ENCODE measurements around the gene SPINT3.
A peak's percentile ranks its signal among the peaks of the same experiment; 100 is the strongest.

Gene SPINT3

DNA sequence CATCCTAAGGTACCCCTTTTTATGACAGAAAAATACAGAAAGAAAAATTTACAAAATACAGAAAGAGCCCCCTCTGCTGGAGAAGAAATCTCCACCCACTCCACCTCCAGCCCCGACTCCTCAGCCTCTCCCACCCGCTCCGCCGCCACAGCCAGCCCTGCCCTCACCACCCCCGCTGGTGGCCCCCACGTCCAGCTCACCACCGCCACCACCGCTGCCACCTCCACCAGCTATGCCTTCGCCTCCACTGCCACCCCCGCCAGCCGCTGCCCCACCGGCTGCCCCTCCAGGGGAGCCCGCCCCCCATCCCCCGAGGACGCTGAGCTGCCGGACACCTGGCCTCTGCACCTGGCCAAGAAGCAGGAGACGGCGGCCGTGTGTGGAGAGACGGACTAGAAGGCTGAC, 28.2 kb downstream of the SPINT3 start:
- H3K4me3 ChIP-seq (ENCODE audit: low read depth, low read length): no peak overlapping the region
- H3K4me1 ChIP-seq (ENCODE audit: control insufficient read depth, insufficient read depth, low read length): no peaks in the 10 kb centered on the region
- H3K27ac ChIP-seq (ENCODE audit: extremely low read depth, low read depth, low read length): no peak overlapping the region
- H3K36me3 ChIP-seq (ENCODE audit: control insufficient read depth in 2 of 2, insufficient read depth in 1 of 2, low read length in 2 of 2): no peaks in the 10 kb centered on the region
- no peaks in the 10 kb centered on the region for H3K9me3 ChIP-seq (ENCODE audit: control insufficient read depth, insufficient read depth, low read depth, low read length)
- POLR2A ChIA-PET: no interaction called here
- CTCF ChIA-PET: interaction anchor here (0.7 to 0.9 kb wide), 2 partner anchors 15 to 27 kb away, joined by 3 read pairs; no protein-coding TSS in a partner anchor
- TF ChIP-seq ZFHX2 (tag by site-specific recombination; conservative IDR thresholded peaks at IDR 0.05) (peak; percentile 79), EGR2 (tag by site-specific recombination; IDR thresholded peaks at IDR 0.05; ENCODE audit: low read depth) (peak; percentile 91), ZFP3 (tag by site-specific recombination; IDR thresholded peaks at IDR 0.05; ENCODE audit: low read depth) (no peak), ZNF654 (tag by site-specific recombination; IDR thresholded peaks at IDR 0.05; ENCODE audit: low read depth) (0 out of 2 replicates have a peak, but pooled peaks have one; percentile 5), ZSCAN23 (tag by site-specific recombination; IDR thresholded peaks at IDR 0.05) (no peak)

DNA sequence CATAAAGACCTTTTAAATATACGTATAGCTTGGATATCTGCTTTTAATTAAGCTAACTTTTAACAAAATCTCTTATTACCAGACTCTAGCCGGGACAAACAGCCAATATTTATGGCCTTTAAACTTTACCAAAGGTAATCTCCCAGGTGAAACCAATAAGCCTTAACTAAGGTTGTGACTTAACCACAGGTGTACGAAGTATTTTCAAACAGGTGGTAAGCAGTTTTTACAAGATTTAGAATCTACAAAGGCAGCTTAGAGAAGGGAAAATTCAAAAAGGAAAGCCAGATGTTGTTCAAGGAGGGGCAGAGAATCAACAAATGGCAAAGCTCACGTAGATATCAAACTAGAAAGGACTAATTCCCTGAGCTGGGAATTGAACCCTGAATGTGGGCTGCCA, 30.0 kb downstream of the SPINT3 start:
- CTCF ChIA-PET: interaction anchor here (0.7 to 1.4 kb wide), 5 partner anchors 13 to 476 kb away, joined by 3 to 5 read pairs (median 4); no protein-coding TSS in a partner anchor
- POLR2A ChIA-PET: interaction anchor here (0.7 kb wide), 1 partner anchor 144 kb away, joined by 4 read pairs; the partner anchor contains the start of gene WFDC10A
- TF ChIP-seq ZNF513 (tag by site-specific recombination; IDR thresholded peaks at IDR 0.05): no peak
- no peak for TF ChIP-seq BCL11B (tag by site-specific recombination; IDR thresholded peaks at IDR 0.05; ENCODE audit: low read depth)
- TF ChIP-seq ZNF449 (tag by site-specific recombination; IDR thresholded peaks at IDR 0.05): no peak
- TF ChIP-seq ZNF214 (tag by site-specific recombination; IDR thresholded peaks at IDR 0.05; ENCODE audit: borderline replicate concordance): no peak
- no peak for TF ChIP-seq ZSCAN23 (tag by site-specific recombination; IDR thresholded peaks at IDR 0.05)
- no peak for TF ChIP-seq KLF16 (tag by site-specific recombination; IDR thresholded peaks at IDR 0.05)
- TF ChIP-seq, protein P1, sequence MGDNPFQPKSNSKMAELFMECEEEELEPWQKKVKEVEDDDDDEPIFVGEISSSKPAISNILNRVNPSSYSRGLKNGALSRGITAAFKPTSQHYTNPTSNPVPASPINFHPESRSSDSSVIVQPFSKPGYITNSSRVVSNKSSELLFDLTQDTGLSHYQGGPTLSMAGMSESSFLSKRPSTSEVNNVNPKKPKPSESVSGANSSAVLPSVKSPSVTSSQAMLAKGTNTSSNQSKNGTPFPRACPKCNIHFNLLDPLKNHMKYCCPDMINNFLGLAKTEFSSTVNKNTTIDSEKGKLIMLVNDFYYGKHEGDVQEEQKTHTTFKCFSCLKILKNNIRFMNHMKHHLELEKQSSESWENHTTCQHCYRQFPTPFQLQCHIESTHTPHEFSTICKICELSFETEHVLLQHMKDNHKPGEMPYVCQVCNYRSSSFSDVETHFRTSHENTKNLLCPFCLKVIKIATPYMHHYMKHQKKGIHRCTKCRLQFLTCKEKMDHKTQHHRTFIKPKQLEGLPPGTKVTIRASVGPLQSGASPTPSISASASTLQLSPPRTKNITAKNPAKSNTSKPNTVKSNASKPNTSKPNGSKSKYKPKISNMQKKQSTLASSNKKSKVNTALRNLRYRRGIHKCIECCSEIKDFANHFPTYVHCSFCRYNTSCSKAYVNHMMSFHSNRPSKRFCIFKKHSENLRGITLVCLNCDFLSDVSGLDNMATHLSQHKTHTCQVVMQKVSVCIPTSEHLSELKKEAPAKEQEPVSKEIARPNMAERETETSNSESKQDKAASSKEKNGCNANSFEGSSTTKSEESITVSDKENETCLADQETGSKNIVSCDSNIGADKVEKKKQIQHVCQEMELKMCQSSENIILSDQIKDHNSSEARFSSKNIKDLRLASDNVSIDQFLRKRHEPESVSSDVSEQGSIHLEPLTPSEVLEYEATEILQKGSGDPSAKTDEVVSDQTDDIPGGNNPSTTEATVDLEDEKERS (tag by site-specific recombination; IDR thresholded peaks at IDR 0.05): no peak
- no peak for TF ChIP-seq ZNF600 (tag by site-specific recombination; IDR thresholded peaks at IDR 0.05)
- no peak for TF ChIP-seq ZNF530 (tag by site-specific recombination; IDR thresholded peaks at IDR 0.05; ENCODE audit: low read depth)
- no peak for TF ChIP-seq ZNF112 (tag by site-specific recombination; IDR thresholded peaks at IDR 0.05)
- no peak for TF ChIP-seq ZFP69B (tag by site-specific recombination; IDR thresholded peaks at IDR 0.05)
- TF ChIP-seq, protein P2, sequence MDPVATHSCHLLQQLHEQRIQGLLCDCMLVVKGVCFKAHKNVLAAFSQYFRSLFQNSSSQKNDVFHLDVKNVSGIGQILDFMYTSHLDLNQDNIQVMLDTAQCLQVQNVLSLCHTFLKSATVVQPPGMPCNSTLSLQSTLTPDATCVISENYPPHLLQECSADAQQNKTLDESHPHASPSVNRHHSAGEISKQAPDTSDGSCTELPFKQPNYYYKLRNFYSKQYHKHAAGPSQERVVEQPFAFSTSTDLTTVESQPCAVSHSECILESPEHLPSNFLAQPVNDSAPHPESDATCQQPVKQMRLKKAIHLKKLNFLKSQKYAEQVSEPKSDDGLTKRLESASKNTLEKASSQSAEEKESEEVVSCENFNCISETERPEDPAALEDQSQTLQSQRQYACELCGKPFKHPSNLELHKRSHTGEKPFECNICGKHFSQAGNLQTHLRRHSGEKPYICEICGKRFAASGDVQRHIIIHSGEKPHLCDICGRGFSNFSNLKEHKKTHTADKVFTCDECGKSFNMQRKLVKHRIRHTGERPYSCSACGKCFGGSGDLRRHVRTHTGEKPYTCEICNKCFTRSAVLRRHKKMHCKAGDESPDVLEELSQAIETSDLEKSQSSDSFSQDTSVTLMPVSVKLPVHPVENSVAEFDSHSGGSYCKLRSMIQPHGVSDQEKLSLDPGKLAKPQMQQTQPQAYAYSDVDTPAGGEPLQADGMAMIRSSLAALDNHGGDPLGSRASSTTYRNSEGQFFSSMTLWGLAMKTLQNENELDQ (tag by site-specific recombination; IDR thresholded peaks at IDR 0.05; ENCODE audit: low read depth): no peak
- no peak for TF ChIP-seq ZNF324 (tag by site-specific recombination; IDR thresholded peaks at IDR 0.05)
- no peak for TF ChIP-seq ZNF335 (tag by site-specific recombination; conservative IDR thresholded peaks at IDR 0.05)
- no peak for TF ChIP-seq SP3 (tag by site-specific recombination; IDR thresholded peaks at IDR 0.05)

More for the DNA sequence above, 30.0 kb downstream of the SPINT3 start:
- Histone ChIP-seq H3K27ac (ENCODE audit: extremely low read depth, low read depth, low read length) (no peak overlapping the region), H3K4me1 (ENCODE audit: control insufficient read depth, insufficient read depth, low read length) (no peaks in the 10 kb centered on the region), H3K4me3 (ENCODE audit: low read depth, low read length) (no peak overlapping the region), H3K36me3 (ENCODE audit: control insufficient read depth in 2 of 2, insufficient read depth in 1 of 2, low read length in 2 of 2) (no peaks in the 10 kb centered on the region), H3K9me3 (ENCODE audit: control insufficient read depth, insufficient read depth, low read depth, low read length) (no peaks in the 10 kb centered on the region)
